Endothelial cell of hepatic sinusoid (primary cell): Measurements from ENCODE around the gene HMX3.

ENCODE experiments used
- in situ Hi-C: cut with HindIII; loops from 2 replicates; pipeline ENCODE4 v1.10.0; 2017; ENCODE audit warnings: low sequenced_read_pairs

HMX3 gene

GRCh38 chr10:123135415-123136141, at the start of gene HMX3:
Gene HMX3, plus strand, starts transcription at chr10:123135970. Its CDS starts 81 bp downstream, at chr10:123136051.
- in situ Hi-C loops, result no loop called here

GRCh38 chr10:123086281-123086680, 49.5 kb upstream of the HMX3 start:
- in situ Hi-C loops, result no loop called here

- in situ Hi-C loops, result no loop called here
These were observed 48.4 kb upstream of the HMX3 start for GRCh38 chr10:123087348-123087747.

- in situ Hi-C loops, result no loop called here
These were observed 48.0 kb upstream of the HMX3 start for GRCh38 chr10:123087786-123088185.

- in situ Hi-C loops, result no loop called here
These were observed 42.9 kb upstream of the HMX3 start for GRCh38 chr10:123092635-123093414.

GRCh38 chr10:123093489-123093888, 42.3 kb upstream of the HMX3 start:
- in situ Hi-C loops, result no loop called here

GRCh38 chr10:123096452-123096851, 39.3 kb upstream of the HMX3 start:
- in situ Hi-C loops, result no loop called here

GRCh38 chr10:123097039-123097438, 38.7 kb upstream of the HMX3 start:
- in situ Hi-C loops, result no loop called here

GRCh38 chr10:123100030-123100762, 35.6 kb upstream of the HMX3 start:
- in situ Hi-C loops, result no loop called here

GRCh38 chr10:123101872-123102271, 33.9 kb upstream of the HMX3 start:
- in situ Hi-C loops, result no loop called here

- in situ Hi-C loops, result no loop called here
These were observed 33.1 kb upstream of the HMX3 start for GRCh38 chr10:123102673-123103072.

GRCh38 chr10:123103944-123104343, 31.8 kb upstream of the HMX3 start:
- in situ Hi-C loops, result no loop called here

GRCh38 chr10:123109466-123109865, 26.3 kb upstream of the HMX3 start:
- in situ Hi-C loops, result no loop called here

GRCh38 chr10:123117644-123118417, 17.9 kb upstream of the HMX3 start:
- in situ Hi-C loops, result no loop called here

- in situ Hi-C loops, result no loop called here
These were observed 16.7 kb upstream of the HMX3 start for GRCh38 chr10:123119081-123119480.

GRCh38 chr10:123126246-123126645, 9.5 kb upstream of the HMX3 start:
- in situ Hi-C loops, result no loop called here

GRCh38 chr10:123129618-123130271, 6.0 kb upstream of the HMX3 start:
- in situ Hi-C loops, result no loop called here

GRCh38 chr10:123132576-123133477, 2.9 kb upstream of the HMX3 start:
- in situ Hi-C loops, result no loop called here
